HCT116 (cell line): ENCODE measurements around the gene TRPM4. TPM values are rescaled to one million over a fixed set of nuclear protein-coding genes. Genes with fewer than 3 reads are reported as not detected.

Source experiments
- ATAC-seq: fragments of 200-7000 bp; cut with Tn5 transposase; 2 replicates; pipeline ENCODE4 v1.9.1; 2020; ENCODE audit warnings: mild to moderate bottlenecking, moderate library complexity
- BruUV-seq: library from RNA; stranded (reverse); fragments of 400-500 nt; replicated peaks from 2 replicates; lab custom pipeline; 2021; lab: Mats Ljungman, UMichigan
- CTCF ChIA-PET: fragments of 300-600 bp; sonication (Branson Sonifier 250); formaldehyde crosslinking; loops from one replicate; lab custom pipeline; 2021; ENCODE audit warnings: antibody characterized with exemption; lab: Charles Lee
- POLR2A ChIA-PET: fragments of 300-600, 350-600 bp; sonication (Branson Sonifier 250); formaldehyde crosslinking; loops from one replicate; lab custom pipeline; 2021; ENCODE audit warnings: antibody characterized with exemption; lab: Charles Lee
- RAD21 ChIA-PET, 2 experiments: fragments of 300-600 bp; sonication (Branson Sonifier 250); formaldehyde crosslinking; loops; one replicate each; lab custom pipeline; 2023; ENCODE audit warnings: low total read pairs in 2 of 2; ENCODE audit not compliant: uncharacterized antibody in 2 of 2, unreplicated experiment in 2 of 2, low non-redundant PET in 1 of 2; lab: Charles Lee
- DNase-seq: peaks from one replicate; pipeline ENCODE4 v3.0.0-alpha.2; 2010; ENCODE audit warnings: low read depth, low spot score
- H2AFZ ChIP-seq: fragments of 200-600 bp; shearing (Covaris generic), sonication (generic); 2 replicates; pipeline ENCODE4 v1.6.1; 2017; ENCODE audit warnings: low read depth, mixed run types, mixed read lengths, antibody characterized with exemption, low read length; ENCODE audit not compliant: poor library complexity, severe bottlenecking
- H3K27ac ChIP-seq: 2 replicates; pipeline ENCODE4 v1.5.1; 2012; ENCODE audit warnings: low read depth, low read length
- H3K27me3 ChIP-seq: fragments of 200-600 bp; sonication (generic); 2 replicates; pipeline ENCODE4 v1.6.1; 2016; ENCODE audit warnings: mixed run types, low read length, mixed read lengths; ENCODE audit not compliant: insufficient read depth
- H3K36me3 ChIP-seq, 2 experiments: fragments of 200-500 bp in 1 of 2; fragments of 200-600 bp in 1 of 2; sonication (Bioruptor generic) in 1 of 2; sonication (generic) in 1 of 2; 2 replicates each; pipeline versions ENCODE4 v1.5.1 to v1.6.1; 2014 to 2016; ENCODE audit warnings: low read length in 2 of 2, inconsistent platforms in 1 of 2, mixed read lengths in 1 of 2, mixed run types in 1 of 2; ENCODE audit not compliant: insufficient read depth in 2 of 2, control insufficient read depth in 1 of 2
- H3K4me1 ChIP-seq, 2 experiments: fragments of 200-600 bp in 1 of 2; sonication (generic) in 1 of 2; 2 replicates each; pipeline versions ENCODE4 v1.5.1 to v1.6.1; 2012 to 2017; ENCODE audit warnings: low read length in 2 of 2, inconsistent platforms in 1 of 2, mild to moderate bottlenecking in 1 of 2, mixed read lengths in 1 of 2, mixed run types in 1 of 2, moderate library complexity in 1 of 2; ENCODE audit not compliant: insufficient read depth in 2 of 2, control insufficient read depth in 1 of 2
- H3K4me2 ChIP-seq: fragments of 200-600 bp; sonication (generic); 2 replicates; pipeline ENCODE4 v1.6.1; 2017; ENCODE audit warnings: mixed run types, low read length, mixed read lengths
- H3K4me3 ChIP-seq, 2 experiments: fragments of 200-600 bp in 1 of 2; sonication (generic) in 1 of 2; replicated peaks in 1 of 2; 2 replicates each; pipeline ENCODE4 v1.5.1; 2011 to 2016; ENCODE audit warnings: low read length in 2 of 2, control low read depth in 1 of 2, low read depth in 1 of 2, mild to moderate bottlenecking in 1 of 2, mixed read lengths in 1 of 2, mixed run types in 1 of 2
- H3K79me2 ChIP-seq: fragments of 200-600 bp; sonication (generic); 2 replicates; pipeline ENCODE4 v1.6.1; 2017; ENCODE audit warnings: mild to moderate bottlenecking, mixed run types, low read length, moderate library complexity, mixed read lengths; ENCODE audit not compliant: insufficient read depth
- H3K9ac ChIP-seq: fragments of 200-600 bp; sonication (generic); 2 replicates; pipeline ENCODE4 v1.6.1; 2016; ENCODE audit warnings: low read length, mixed read lengths
- H3K9me2 ChIP-seq: fragments of 200-600 bp; sonication (generic), shearing (Covaris generic); 2 replicates; pipeline ENCODE4 v1.6.1; 2017; ENCODE audit warnings: mixed run types, mild to moderate bottlenecking, moderate library complexity; ENCODE audit not compliant: insufficient read depth
- H3K9me3 ChIP-seq, 2 experiments: fragments of 200-500 bp in 1 of 2; fragments of 200-600 bp in 1 of 2; sonication (Bioruptor generic) in 1 of 2; sonication (generic) in 1 of 2; 2 replicates each; pipeline ENCODE4 v1.6.1; 2014 to 2017; ENCODE audit warnings: low read length in 2 of 2, mixed read lengths in 2 of 2, inconsistent platforms in 1 of 2, low read depth in 1 of 2, mild to moderate bottlenecking in 1 of 2, mixed run types in 1 of 2, moderate library complexity in 1 of 2; ENCODE audit not compliant: control insufficient read depth in 1 of 2, insufficient read depth in 1 of 2
- H4K20me1 ChIP-seq: fragments of 200-600 bp; sonication (generic), shearing (Covaris generic); 2 replicates; pipeline ENCODE4 v1.6.1; 2017; ENCODE audit warnings: mixed run types, mild to moderate bottlenecking, moderate library complexity; ENCODE audit not compliant: insufficient read depth
- ATF3 ChIP-seq: IDR thresholded peaks from 2 replicates; pipeline ENCODE4 v1.6.1; 2012
- CTCF ChIP-seq, 3 experiments: fragments of 200-600 bp in 1 of 3; sonication (generic) in 1 of 3; IDR thresholded peaks in 2 of 3; conservative IDR thresholded peaks in 1 of 3; 2 replicates each; pipeline ENCODE4 v1.5.1; 2012 to 2017; ENCODE audit warnings: low read depth in 2 of 3, low read length in 2 of 3, antibody characterized with exemption in 1 of 3, borderline replicate concordance in 1 of 3, control low read depth in 1 of 3, mild to moderate bottlenecking in 1 of 3, mixed read lengths in 1 of 3, mixed run types in 1 of 3, moderate library complexity in 1 of 3; ENCODE audit not compliant: insufficient read depth in 1 of 3
- POLR2A ChIP-seq: IDR thresholded peaks from 2 replicates; pipeline ENCODE4 v1.7.0; 2011; ENCODE audit warnings: borderline replicate concordance; ENCODE audit not compliant: insufficient read depth, insufficient read length; ENCODE audit errors: extremely low read depth
- SIN3A ChIP-seq: IDR thresholded peaks from 2 replicates; pipeline ENCODE4 v1.6.1; 2012; ENCODE audit warnings: low read depth
- SP1 ChIP-seq: IDR thresholded peaks from 2 replicates; pipeline ENCODE4 v1.6.1; 2012; ENCODE audit warnings: low read depth
- SRF ChIP-seq: IDR thresholded peaks from 2 replicates; pipeline ENCODE4 v1.6.1; 2012; ENCODE audit warnings: low read depth
- TCF7L2 ChIP-seq: IDR thresholded peaks from 2 replicates; pipeline ENCODE4 v1.7.0; 2011; ENCODE audit warnings: borderline replicate concordance, inconsistent platforms; ENCODE audit not compliant: insufficient read depth, insufficient read length; ENCODE audit errors: extremely low read depth
- YY1 ChIP-seq: IDR thresholded peaks from 2 replicates; pipeline ENCODE4 v1.6.1; 2011; ENCODE audit warnings: low read length, low read depth, moderate library complexity, mild to moderate bottlenecking; ENCODE audit not compliant: insufficient replicate concordance; ENCODE audit errors: extremely low read depth
- intact Hi-C: fragments of 100-400 bp; cut with micrococcal nuclease; formaldehyde crosslinking; loops from 2 replicates; pipeline ENCODE4 v1.10.0; 2022
- total RNA-seq: library from RNA; stranded (reverse); gene quantifications from one replicate; pipeline ENCODE4 v1.2.1, GENCODE V29; 2021; ENCODE audit not compliant: unreplicated experiment

Gene TRPM4
- total RNA-seq, 1 experiment from 2014 or later = 44.2 TPM

- intact Hi-C loops = no loop called here
- no TSS peak for BruUV-seq
- H3K36me3 ChIP-seq = no peaks in the 10 kb centered on the region
- no peaks in the 10 kb centered on the region for H3K4me1 ChIP-seq
- no peaks in the 10 kb centered on the region for H3K79me2 ChIP-seq
- H4K20me1 ChIP-seq = no peaks in the 10 kb centered on the region
- H3K4me2 ChIP-seq = no peak overlapping the region
- ATAC-seq = no peak
- no peaks in the 10 kb centered on the region for H3K27me3 ChIP-seq
- H3K9me2 ChIP-seq = no peaks in the 10 kb centered on the region
- no peak overlapping the region for H2AFZ ChIP-seq
- POLR2A ChIA-PET = no interaction called here
- H3K27ac ChIP-seq = no peak overlapping the region
- no peak overlapping the region for H3K9ac ChIP-seq
- CTCF ChIA-PET = no interaction called here
- H3K9me3 ChIP-seq = no peaks in the 10 kb centered on the region
- DNase-seq = no peak
- RAD21 ChIA-PET = no interaction called here
- H3K4me3 ChIP-seq = no peak overlapping the region
- TF ChIP-seq SIN3A (no peak), SRF (no peak), TCF7L2 (no peak), YY1 (no peak)
Observed at GRCh38 chr19:49233163-49233562, 75.6 kb downstream of the TRPM4 start.

- H3K36me3 ChIP-seq = no peaks in the 10 kb centered on the region
- H3K27ac ChIP-seq = no peak overlapping the region
- no peak overlapping the region for H3K9ac ChIP-seq
- no peak overlapping the region for H3K4me2 ChIP-seq
- H4K20me1 ChIP-seq = no peaks in the 10 kb centered on the region
- no peaks in the 10 kb centered on the region for H3K9me3 ChIP-seq
- no TSS peak for BruUV-seq
- H2AFZ ChIP-seq = no peak overlapping the region
- intact Hi-C loops = no loop called here
- no peaks in the 10 kb centered on the region for H3K27me3 ChIP-seq
- RAD21 ChIA-PET = no interaction called here
- ATAC-seq (no peak), DNase-seq (no peak)
- TF ChIP-seq SRF (no peak), POLR2A (no peak), CTCF (IDR thresholded peaks at IDR 0.05 in 2 of 3, conservative IDR thresholded peaks at IDR 0.05 in 1 of 3; ENCODE audit: borderline replicate concordance in 1 of 3, insufficient read depth in 1 of 3, low read depth in 2 of 3, low read length in 2 of 3) (no peak), ATF3 (no peak), SP1 (no peak), SIN3A (no peak)
- H3K4me1 ChIP-seq = no peaks in the 10 kb centered on the region
- no peaks in the 10 kb centered on the region for H3K79me2 ChIP-seq
- CTCF ChIA-PET = no interaction called here
- no peak overlapping the region for H3K4me3 ChIP-seq
- POLR2A ChIA-PET = interaction anchor here (0.7 kb wide), 1 partner anchor 103 kb away, joined by 3 read pairs; no protein-coding TSS in a partner anchor
- no peaks in the 10 kb centered on the region for H3K9me2 ChIP-seq
Observed at GRCh38 chr19:49241769-49242168, 84.2 kb downstream of the TRPM4 start.
